Loucy (cell line): Measurements from ENCODE around the gene NFS1.

Experiments
- H2AFZ ChIP-seq: fragments of 200-600 bp; sonication (generic); 2 replicates; pipeline ENCODE4 v1.6.0; 2016; ENCODE audit warnings: antibody characterized with exemption, mild to moderate bottlenecking, low read length, moderate library complexity
- H3F3A ChIP-seq: fragments of 200-600 bp; 2 replicates; pipeline ENCODE4 v1.6.0; 2016; ENCODE audit warnings: antibody characterized with exemption, low read depth, mild to moderate bottlenecking
- H3K27me3 ChIP-seq: fragments of 200-600 bp; sonication (generic); 2 replicates; pipeline ENCODE4 v1.6.1; 2014; ENCODE audit warnings: low read length, mild to moderate bottlenecking; ENCODE audit not compliant: insufficient read depth, poor library complexity, severe bottlenecking
- H3K36me3 ChIP-seq: fragments of 200-600 bp; sonication (generic); 2 replicates; pipeline ENCODE4 v1.6.1; 2016; ENCODE audit warnings: low read length; ENCODE audit not compliant: insufficient read depth
- H3K4me1 ChIP-seq: fragments of 200-600 bp; sonication (generic); 2 replicates; pipeline ENCODE4 v1.5.1; 2014; ENCODE audit warnings: low read length, mild to moderate bottlenecking; ENCODE audit not compliant: insufficient read depth, poor library complexity, severe bottlenecking
- H3K4me2 ChIP-seq: fragments of 200-600 bp; sonication (generic); 2 replicates; pipeline ENCODE4 v1.6.0; 2014; ENCODE audit warnings: antibody characterized with exemption, low read length, low read depth, mild to moderate bottlenecking; ENCODE audit not compliant: poor library complexity, severe bottlenecking
- H3K4me3 ChIP-seq: fragments of 200-600 bp; sonication (generic); 2 replicates; pipeline ENCODE4 v1.5.1; 2014; ENCODE audit warnings: low read length, mild to moderate bottlenecking, mixed read lengths; ENCODE audit not compliant: poor library complexity, severe bottlenecking
- H3K79me2 ChIP-seq: fragments of 200-600 bp; sonication (generic); 2 replicates; pipeline ENCODE4 v1.6.1; 2014; ENCODE audit warnings: low read length; ENCODE audit not compliant: insufficient read depth
- H3K9ac ChIP-seq: fragments of 200-600 bp; sonication (generic); 2 replicates; pipeline ENCODE4 v1.6.0; 2014; ENCODE audit warnings: mild to moderate bottlenecking, low read depth, low read length, moderate library complexity; ENCODE audit not compliant: poor library complexity, severe bottlenecking
- H3K9me2 ChIP-seq: fragments of 200-600 bp; sonication (generic); replicated peaks from 2 replicates; pipeline ENCODE4 v1.6.1; 2016; ENCODE audit warnings: low read depth, low read length, mixed read lengths
- H3K9me3 ChIP-seq: fragments of 200-600 bp; sonication (generic); 2 replicates; pipeline ENCODE4 v1.6.1; 2014; ENCODE audit warnings: mild to moderate bottlenecking, antibody characterized with exemption, low read length, low read depth; ENCODE audit not compliant: insufficient read depth
- H4K20me1 ChIP-seq: fragments of 200-600 bp; sonication (generic); 2 replicates; pipeline ENCODE4 v1.6.0; 2014; ENCODE audit warnings: antibody characterized with exemption, low read length, mild to moderate bottlenecking; ENCODE audit not compliant: insufficient read depth, poor library complexity, severe bottlenecking
- EZH2phosphoT487 ChIP-seq: fragments of 200-600 bp; IDR thresholded peaks from 2 replicates; pipeline ENCODE4 v1.6.1; 2018; ENCODE audit warnings: antibody characterized with exemption, mild to moderate bottlenecking, moderate library complexity, borderline replicate concordance
- TF ChIP-seq, protein P1 (sequence below): fragments of 200-600 bp; sonication (generic); conservative IDR thresholded peaks from 2 replicates; pipeline ENCODE4 v1.5.1; 2014; ENCODE audit warnings: mild to moderate bottlenecking, antibody characterized with exemption, low read length

Gene NFS1

DNA sequence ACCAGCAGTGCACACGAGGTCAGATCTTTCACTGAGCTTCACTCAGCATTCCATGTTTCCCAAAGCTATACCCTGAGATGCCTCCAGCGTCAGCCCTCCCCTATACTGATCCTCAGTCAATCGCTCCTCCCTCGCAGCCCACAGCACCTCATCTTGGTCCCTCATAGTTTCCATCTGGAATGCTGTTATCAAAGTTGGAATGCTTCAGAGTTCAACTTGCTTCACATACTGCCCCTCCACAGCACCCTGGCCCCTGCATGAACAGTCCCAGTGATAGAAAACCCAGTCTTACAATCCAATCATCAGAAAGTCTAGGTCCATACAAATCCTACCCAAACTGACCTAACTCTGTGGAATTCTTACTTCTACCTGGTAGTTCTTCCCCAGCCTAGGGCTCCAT, 63.5 kb downstream of the NFS1 start:
- Histone ChIP-seq H3K9me3 (no peaks in the 10 kb centered on the region), H3K27me3 (no peaks in the 10 kb centered on the region), H3K79me2 (peaks cover 78% of the 10 kb centered on the region), H3K4me2 (no peak overlapping the region), H3K36me3 (peaks cover 18% of the 10 kb centered on the region; the same call in 1 of the 2 replicates), H3K9ac (no peak overlapping the region), H4K20me1 (peaks cover 24% of the 10 kb centered on the region), H3K4me1 (peaks cover 3% of the 10 kb centered on the region), H3F3A (no peaks in the 10 kb centered on the region), H2AFZ (no peak overlapping the region), H3K9me2 (no peaks in the 10 kb centered on the region), H3K4me3 (no peak overlapping the region)
- TF ChIP-seq, protein P1, sequence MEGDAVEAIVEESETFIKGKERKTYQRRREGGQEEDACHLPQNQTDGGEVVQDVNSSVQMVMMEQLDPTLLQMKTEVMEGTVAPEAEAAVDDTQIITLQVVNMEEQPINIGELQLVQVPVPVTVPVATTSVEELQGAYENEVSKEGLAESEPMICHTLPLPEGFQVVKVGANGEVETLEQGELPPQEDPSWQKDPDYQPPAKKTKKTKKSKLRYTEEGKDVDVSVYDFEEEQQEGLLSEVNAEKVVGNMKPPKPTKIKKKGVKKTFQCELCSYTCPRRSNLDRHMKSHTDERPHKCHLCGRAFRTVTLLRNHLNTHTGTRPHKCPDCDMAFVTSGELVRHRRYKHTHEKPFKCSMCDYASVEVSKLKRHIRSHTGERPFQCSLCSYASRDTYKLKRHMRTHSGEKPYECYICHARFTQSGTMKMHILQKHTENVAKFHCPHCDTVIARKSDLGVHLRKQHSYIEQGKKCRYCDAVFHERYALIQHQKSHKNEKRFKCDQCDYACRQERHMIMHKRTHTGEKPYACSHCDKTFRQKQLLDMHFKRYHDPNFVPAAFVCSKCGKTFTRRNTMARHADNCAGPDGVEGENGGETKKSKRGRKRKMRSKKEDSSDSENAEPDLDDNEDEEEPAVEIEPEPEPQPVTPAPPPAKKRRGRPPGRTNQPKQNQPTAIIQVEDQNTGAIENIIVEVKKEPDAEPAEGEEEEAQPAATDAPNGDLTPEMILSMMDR, result no peak
- TF ChIP-seq EZH2phosphoT487, result no peak

DNA sequence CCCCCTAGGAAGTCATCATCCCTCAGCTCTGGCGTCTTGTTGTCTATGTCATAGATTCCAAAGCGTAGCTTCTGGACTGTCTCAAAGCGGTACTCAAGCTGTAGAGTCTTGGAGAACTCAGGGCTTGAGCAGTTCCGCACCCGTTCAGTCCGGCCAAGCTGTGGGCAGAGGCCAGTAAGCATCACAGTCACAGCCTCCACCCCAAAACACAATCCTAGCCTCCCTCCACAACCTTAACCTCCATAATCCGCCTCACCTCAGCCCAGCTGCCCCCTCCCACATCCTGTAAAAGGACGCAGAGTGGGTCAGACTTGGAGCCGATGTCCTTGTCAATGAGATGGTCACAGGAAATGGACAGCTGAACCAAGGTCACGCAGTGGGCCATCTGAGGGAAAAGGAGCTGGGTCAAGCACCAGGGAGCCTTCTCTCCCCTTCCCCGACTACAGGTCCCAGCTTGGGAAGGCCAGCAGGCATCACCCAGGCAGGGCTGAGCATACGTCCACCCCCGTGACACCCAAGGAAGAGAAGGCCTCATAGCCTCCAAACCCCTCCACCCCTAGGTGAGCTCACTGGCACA, 66.5 kb downstream of the NFS1 start:
- no peaks in the 10 kb centered on the region for H3K9me2 ChIP-seq
- peaks cover 9% of the 10 kb centered on the region for H4K20me1 ChIP-seq
- H3K27me3 ChIP-seq, result no peaks in the 10 kb centered on the region
- H3K9me3 ChIP-seq, result no peaks in the 10 kb centered on the region
- no peak overlapping the region for H3K4me3 ChIP-seq
- TF ChIP-seq, protein P1, result no peak
- TF ChIP-seq EZH2phosphoT487, result no peak
- no peak overlapping the region for H3K4me2 ChIP-seq
- no peak overlapping the region for H2AFZ ChIP-seq
- no peak overlapping the region for H3K9ac ChIP-seq
- peaks cover 44% of the 10 kb centered on the region; the same call in 1 of the 2 replicates for H3K36me3 ChIP-seq
- H3K4me1 ChIP-seq, result no peaks in the 10 kb centered on the region
- H3K79me2 ChIP-seq, result peaks cover 50% of the 10 kb centered on the region
- H3F3A ChIP-seq, result no peaks in the 10 kb centered on the region; the same call in 1 of the 2 replicates

DNA sequence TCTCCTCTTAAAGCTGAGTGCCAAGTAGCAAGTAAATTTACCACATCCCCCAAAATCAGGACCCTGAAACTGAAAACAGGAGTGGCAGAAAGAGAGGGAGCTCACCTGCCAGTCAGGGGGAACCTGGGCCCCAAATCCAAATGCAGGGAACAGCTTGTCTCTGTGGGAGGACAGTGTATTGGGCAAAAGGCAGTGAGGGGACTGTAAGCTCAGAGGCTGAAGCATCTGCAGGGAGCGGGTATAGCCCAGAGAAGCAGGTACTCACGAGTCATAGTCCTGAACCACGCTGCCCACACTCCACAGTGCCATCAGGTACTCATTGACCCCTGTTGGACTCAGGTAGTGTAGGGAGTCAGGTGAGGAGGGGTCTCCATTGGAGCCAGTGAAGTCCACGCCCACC, 68.5 kb downstream of the NFS1 start:
- Histone ChIP-seq H3K9me3 (no peaks in the 10 kb centered on the region), H3K4me1 (no peaks in the 10 kb centered on the region), H3K9me2 (no peaks in the 10 kb centered on the region), H3K4me3 (no peak overlapping the region), H4K20me1 (no peaks in the 10 kb centered on the region), H3K4me2 (no peak overlapping the region), H3K36me3 (peaks cover 62% of the 10 kb centered on the region; the same call in 1 of the 2 replicates), H3K79me2 (peaks cover 30% of the 10 kb centered on the region; the same call in 1 of the 2 replicates), H3K27me3 (no peaks in the 10 kb centered on the region), H3F3A (no peaks in the 10 kb centered on the region; the same call in 1 of the 2 replicates), H2AFZ (no peak overlapping the region), H3K9ac (no peak overlapping the region)
- TF ChIP-seq, protein P1, result no peak
- no peak for TF ChIP-seq EZH2phosphoT487
